ENCODE results near the gene PIMREG.

The PIMREG gene

DNA sequence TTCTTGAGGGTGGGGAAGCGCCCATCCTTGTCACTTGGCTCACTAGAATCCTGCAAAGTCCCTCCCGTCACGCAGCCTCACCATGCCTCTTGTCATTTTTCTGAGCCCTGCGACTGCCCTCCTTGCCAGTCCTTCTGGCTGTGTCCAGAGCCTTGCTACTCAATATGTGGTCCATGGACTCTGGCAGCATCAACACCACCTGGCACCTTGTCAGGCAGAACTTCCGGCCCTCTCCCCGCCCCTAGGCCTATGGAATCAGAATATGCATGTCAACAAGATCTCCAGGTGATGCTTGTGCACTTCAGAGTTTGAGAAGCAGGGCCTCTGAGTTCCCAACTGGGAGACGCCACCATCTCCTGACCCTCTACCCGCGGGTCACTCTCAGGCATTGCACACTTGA is 12.1 kb downstream of the PIMREG start:
- H3K4me3 ChIP-seq (ENCODE audit: low read depth, low read length), result no peak overlapping the region
- TF ChIP-seq POLR2A (IDR thresholded peaks at IDR 0.05; ENCODE audit: extremely low read depth, insufficient read length) (no peak), MYC (IDR thresholded peaks at IDR 0.05; ENCODE audit: low read depth, low read length) (no peak)
- TF ChIP-seq, protein P1, sequence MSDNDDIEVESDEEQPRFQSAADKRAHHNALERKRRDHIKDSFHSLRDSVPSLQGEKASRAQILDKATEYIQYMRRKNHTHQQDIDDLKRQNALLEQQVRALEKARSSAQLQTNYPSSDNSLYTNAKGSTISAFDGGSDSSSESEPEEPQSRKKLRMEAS (IDR thresholded peaks at IDR 0.05; ENCODE audit: low read depth, low read length), result no peak
- TF ChIP-seq, protein P2, sequence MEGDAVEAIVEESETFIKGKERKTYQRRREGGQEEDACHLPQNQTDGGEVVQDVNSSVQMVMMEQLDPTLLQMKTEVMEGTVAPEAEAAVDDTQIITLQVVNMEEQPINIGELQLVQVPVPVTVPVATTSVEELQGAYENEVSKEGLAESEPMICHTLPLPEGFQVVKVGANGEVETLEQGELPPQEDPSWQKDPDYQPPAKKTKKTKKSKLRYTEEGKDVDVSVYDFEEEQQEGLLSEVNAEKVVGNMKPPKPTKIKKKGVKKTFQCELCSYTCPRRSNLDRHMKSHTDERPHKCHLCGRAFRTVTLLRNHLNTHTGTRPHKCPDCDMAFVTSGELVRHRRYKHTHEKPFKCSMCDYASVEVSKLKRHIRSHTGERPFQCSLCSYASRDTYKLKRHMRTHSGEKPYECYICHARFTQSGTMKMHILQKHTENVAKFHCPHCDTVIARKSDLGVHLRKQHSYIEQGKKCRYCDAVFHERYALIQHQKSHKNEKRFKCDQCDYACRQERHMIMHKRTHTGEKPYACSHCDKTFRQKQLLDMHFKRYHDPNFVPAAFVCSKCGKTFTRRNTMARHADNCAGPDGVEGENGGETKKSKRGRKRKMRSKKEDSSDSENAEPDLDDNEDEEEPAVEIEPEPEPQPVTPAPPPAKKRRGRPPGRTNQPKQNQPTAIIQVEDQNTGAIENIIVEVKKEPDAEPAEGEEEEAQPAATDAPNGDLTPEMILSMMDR (IDR thresholded peaks at IDR 0.05; ENCODE audit: low read depth, low read length), result no peak
- DNase-seq (ENCODE audit: low read depth), result no peak

DNA sequence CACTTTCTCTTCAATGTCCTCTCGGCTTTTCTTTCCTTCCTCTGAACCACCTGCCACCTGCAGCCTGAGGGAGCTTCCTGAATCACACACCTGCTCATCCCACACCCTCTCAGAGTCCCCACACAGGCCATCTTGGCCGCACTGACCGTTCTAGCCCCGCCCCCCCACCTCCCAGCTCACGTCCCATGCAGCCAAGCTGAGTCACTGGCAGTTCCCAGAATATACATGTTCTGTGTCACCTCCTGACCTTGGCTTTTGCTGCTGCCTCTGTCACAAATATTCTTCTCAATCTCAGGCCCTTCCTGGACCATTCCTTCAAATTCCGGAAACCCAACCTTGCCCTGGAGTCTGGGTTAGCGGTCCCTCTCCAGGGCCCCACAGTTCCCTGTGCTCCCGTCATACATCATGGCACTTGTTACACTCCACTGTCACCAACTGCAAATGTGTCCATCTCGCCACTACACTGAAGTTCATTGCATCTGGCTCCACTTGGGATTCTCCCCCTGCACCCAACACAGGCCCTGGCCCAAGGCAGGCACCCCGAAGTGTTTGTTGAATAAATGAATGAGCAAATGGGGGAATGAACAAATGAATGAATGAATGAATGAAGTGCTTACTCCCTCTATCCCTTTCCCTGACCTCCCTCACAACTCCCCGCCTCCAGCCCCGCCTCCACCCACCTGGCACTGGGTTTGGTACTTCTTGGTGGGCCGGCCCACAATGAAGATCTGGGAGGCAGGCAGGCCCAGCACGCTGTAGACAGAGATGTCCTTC is 12.8 kb downstream of the PIMREG start:
- H3K4me3 ChIP-seq (ENCODE audit: low read depth, low read length), result no peak overlapping the region
- DNase-seq (ENCODE audit: low read depth), result no peak
- no peak for TF ChIP-seq POLR2A (IDR thresholded peaks at IDR 0.05; ENCODE audit: extremely low read depth, insufficient read length)

DNA sequence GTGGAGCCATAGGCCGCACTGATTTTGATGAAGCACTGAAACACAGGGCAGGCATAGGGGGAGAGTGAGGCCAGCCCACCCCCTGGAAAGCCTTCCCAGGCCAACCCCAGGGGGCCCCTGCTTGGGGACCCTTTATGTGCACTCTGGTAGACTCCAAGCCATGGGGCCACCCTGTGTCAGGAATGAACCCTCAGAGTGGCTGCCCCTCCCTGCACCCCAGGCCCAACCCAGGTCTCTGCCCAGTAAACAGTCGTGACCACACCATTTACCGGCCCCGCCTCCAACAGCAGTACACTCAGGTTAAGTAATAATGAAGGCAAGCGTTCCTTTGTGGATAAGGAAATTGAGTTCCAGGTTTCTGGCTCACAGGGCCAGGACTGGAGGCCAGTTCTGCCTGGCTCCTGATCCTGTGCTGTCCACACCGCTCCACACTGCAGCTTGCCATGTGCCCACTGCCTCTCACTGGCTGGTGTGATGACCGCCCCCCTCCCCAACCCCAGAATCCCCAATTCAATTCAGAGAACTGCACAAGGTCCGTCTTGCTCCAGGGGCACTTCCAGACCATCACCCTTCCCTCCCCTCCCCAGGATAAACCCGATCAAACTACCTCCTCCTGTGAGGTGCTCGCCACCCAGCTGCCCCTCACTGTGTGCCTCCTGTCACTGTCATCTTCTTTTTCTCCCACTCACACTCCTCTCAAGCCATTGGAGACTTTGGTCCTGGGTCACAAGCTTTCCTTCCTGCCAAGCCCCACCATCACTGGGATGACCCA is 13.6 kb downstream of the PIMREG start:
- H3K4me3 ChIP-seq (ENCODE audit: low read depth, low read length), result no peak overlapping the region
- no peak for DNase-seq (ENCODE audit: low read depth)

DNA sequence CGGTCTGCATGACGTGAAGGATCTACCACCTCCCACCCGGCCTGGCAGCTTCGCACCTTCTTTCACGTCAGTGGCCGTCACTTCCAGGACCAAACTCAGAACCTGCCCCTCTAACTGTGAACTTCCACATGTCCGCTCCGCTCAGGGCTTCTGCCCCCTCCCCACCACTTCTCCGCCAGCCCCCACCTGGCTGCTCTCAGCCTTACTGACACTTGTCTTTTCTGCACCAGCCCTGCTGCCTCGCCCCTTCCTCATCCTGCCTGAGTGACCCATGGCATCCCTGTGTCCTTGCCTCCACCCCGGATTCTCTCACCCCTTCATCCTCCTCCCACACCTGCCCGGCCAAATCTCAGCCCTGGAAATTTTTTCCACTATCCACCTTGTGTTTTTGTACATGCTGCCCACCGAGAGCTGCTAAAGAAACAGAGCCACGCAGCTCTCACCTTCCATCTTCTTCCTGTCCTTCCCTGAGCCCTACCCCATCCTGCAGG is 14.2 kb downstream of the PIMREG start:
- DNase-seq (ENCODE audit: low read depth), result no peak
- no peak overlapping the region for H3K4me3 ChIP-seq (ENCODE audit: low read depth, low read length)
- TF ChIP-seq MYC (IDR thresholded peaks at IDR 0.05; ENCODE audit: low read depth, low read length) (no peak), POLR2A (IDR thresholded peaks at IDR 0.05; ENCODE audit: extremely low read depth, insufficient read length) (no peak)
- TF ChIP-seq, protein P2 (IDR thresholded peaks at IDR 0.05; ENCODE audit: low read depth, low read length), result no peak
- TF ChIP-seq, protein P1 (IDR thresholded peaks at IDR 0.05; ENCODE audit: low read depth, low read length), result no peak

More for the DNA sequence above, 13.6 kb downstream of the PIMREG start:
- TF ChIP-seq MYC (IDR thresholded peaks at IDR 0.05; ENCODE audit: low read depth, low read length), result no peak
- no peak for TF ChIP-seq POLR2A (IDR thresholded peaks at IDR 0.05; ENCODE audit: extremely low read depth, insufficient read length)
- TF ChIP-seq, protein P2 (IDR thresholded peaks at IDR 0.05; ENCODE audit: low read depth, low read length), result no peak
- TF ChIP-seq, protein P1 (IDR thresholded peaks at IDR 0.05; ENCODE audit: low read depth, low read length), result no peak

DNA sequence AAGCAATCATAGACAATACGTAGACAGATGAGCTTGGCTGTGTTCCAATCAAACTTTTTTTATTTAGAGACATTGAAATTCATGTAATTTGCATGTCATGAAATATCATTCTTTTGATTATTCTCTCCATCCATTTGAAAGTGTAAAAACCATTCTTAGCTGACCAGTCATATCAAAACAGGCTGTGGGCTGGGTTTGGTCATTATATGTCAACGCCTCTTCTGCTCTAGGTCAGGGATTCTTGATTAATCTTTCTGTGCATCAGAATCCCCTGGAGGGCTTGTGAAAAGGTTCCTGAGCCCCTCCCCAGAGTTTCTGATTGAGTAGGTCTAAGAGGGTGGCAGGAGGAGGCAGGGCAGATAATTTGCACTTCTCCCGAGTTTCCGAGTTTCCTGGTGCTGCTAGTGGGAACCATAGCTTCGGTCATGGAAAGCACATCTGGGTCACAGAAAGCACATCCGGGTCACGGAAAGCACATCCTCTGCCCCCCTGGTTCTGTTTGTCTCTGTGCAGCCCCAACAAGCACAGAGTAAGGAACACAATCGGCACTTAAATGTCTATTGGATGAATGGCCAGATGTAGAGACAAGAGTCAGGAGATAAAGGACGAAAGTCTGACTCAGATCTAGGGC is 16.4 kb downstream of the PIMREG start:
- DNase-seq (ENCODE audit: low read depth), result no peak
- TF ChIP-seq MYC (IDR thresholded peaks at IDR 0.05; ENCODE audit: low read depth, low read length) (no peak), POLR2A (IDR thresholded peaks at IDR 0.05; ENCODE audit: extremely low read depth, insufficient read length) (no peak)
- TF ChIP-seq, protein P1 (IDR thresholded peaks at IDR 0.05; ENCODE audit: low read depth, low read length), result no peak
- TF ChIP-seq, protein P2 (IDR thresholded peaks at IDR 0.05; ENCODE audit: low read depth, low read length), result no peak
- no peak overlapping the region for H3K4me3 ChIP-seq (ENCODE audit: low read depth, low read length)

DNA sequence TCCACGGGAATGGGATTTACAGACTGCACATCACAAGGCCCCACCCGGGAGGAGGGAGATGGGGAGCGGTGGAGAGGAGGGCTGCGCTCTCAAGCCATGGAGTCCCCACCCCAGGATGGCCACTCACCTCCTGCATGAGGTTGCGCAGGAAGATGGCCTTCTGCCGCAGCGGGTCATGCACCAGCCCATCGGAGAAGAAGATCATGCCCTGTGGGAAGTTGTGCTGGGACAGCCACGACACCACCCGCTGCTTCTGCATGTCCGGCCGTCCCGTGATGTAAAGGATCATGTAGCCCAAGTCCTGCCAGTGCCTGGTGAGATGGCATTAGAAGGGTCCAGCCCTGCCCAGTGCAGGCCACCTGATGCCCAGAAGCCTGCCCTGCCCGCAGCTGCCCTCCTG is 17.0 kb downstream of the PIMREG start:
- no peak overlapping the region for H3K4me3 ChIP-seq (ENCODE audit: low read depth, low read length)
- TF ChIP-seq, protein P1 (IDR thresholded peaks at IDR 0.05; ENCODE audit: low read depth, low read length), result no peak
- TF ChIP-seq, protein P2 (IDR thresholded peaks at IDR 0.05; ENCODE audit: low read depth, low read length), result no peak
- TF ChIP-seq POLR2A (IDR thresholded peaks at IDR 0.05; ENCODE audit: extremely low read depth, insufficient read length) (no peak), MYC (IDR thresholded peaks at IDR 0.05; ENCODE audit: low read depth, low read length) (no peak)
- no peak for DNase-seq (ENCODE audit: low read depth)

Data from NB4 (cell line).